Mammary epithelial cell (primary cell): ENCODE data around the gene HSH2D.

Experiments
- CTCF ChIP-seq, 2 donors: IDR thresholded peaks in 1 of 2; conservative IDR thresholded peaks in 1 of 2; 2 replicates each; pipeline ENCODE4 v1.5.1; 2011 to 2012; ENCODE audit warnings: inconsistent platforms in 2 of 2, low read length in 2 of 2, mild to moderate bottlenecking in 2 of 2, control low read depth in 1 of 2, low read depth in 1 of 2; ENCODE audit not compliant: insufficient read depth in 1 of 2; ENCODE audit errors: extremely low read depth in 1 of 2
- EZH2 ChIP-seq: IDR thresholded peaks from 2 replicates; pipeline ENCODE4 v1.6.1; 2012; ENCODE audit warnings: low read length, inconsistent platforms, borderline replicate concordance

DNA sequence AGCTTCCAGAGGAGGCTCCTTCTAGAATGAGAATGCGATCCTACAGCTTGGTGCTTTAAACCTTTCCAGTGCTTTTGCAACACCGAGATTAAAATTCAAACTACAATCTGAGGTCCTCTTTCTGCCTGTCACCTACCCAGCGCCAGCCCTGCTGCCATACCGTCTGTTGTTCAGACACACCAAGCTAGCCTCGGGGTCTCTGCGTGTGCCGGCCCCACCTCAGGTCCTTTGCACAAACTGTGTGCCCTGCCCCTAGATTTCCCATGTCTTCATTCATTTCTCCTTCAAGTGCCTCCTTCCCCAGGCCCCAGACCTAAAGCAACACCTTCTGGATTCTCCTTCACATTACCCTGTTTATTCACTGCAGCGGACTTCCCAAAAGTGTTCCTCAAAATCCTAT is 11.1 kb downstream of the HSH2D start:
- TF ChIP-seq CTCF (conservative IDR thresholded peaks at IDR 0.05 in 1 of 2, IDR thresholded peaks at IDR 0.05 in 1 of 2; ENCODE audit: extremely low read depth in 1 of 2, insufficient read depth in 1 of 2, low read depth in 1 of 2, low read length in 2 of 2): no peak
- TF ChIP-seq EZH2: no peak
